HEK293 (cell line): Measurements from ENCODE around the gene SLFNL1.

Experiments used
- CTCF ChIA-PET: fragments of 350-600 bp; formaldehyde crosslinking; extraction: SDS; loops from one replicate; lab custom pipeline; 2021; ENCODE audit warnings: antibody characterized with exemption; lab: Yijun Ruan, JAX
- POLR2A ChIA-PET: fragments of 300-600 bp; formaldehyde crosslinking; extraction: SDS; loops from one replicate; lab custom pipeline; 2020; ENCODE audit warnings: antibody characterized with exemption, inconsistent platforms; lab: Yijun Ruan, JAX
- H3K27ac ChIP-seq: fragments of 200-500 bp; sonication (Bioruptor generic); 2 replicates; pipeline ENCODE4 v1.5.1; 2014; ENCODE audit warnings: low read depth, low read length, control low read depth, inconsistent platforms; ENCODE audit errors: extremely low read depth
- H3K36me3 ChIP-seq, 2 experiments: fragments of 200-500 bp in 1 of 2; sonication (Bioruptor generic) in 1 of 2; 1 replicate in 1 of 2; 2 replicates in 1 of 2; pipeline ENCODE4 v1.5.1; 2014 to 2017; ENCODE audit warnings: inconsistent platforms in 2 of 2, low read length in 2 of 2; ENCODE audit not compliant: control insufficient read depth in 2 of 2, insufficient read depth in 1 of 2
- H3K4me1 ChIP-seq: fragments of 200-500 bp; sonication (Bioruptor generic); 2 replicates; pipeline ENCODE4 v1.5.1; 2014; ENCODE audit warnings: mild to moderate bottlenecking, low read length, inconsistent platforms; ENCODE audit not compliant: control insufficient read depth, insufficient read depth
- H3K4me3 ChIP-seq: 2 replicates; pipeline ENCODE4 v1.5.1; 2011; ENCODE audit warnings: low read depth, mild to moderate bottlenecking, control low read depth, low read length, moderate library complexity
- H3K9me3 ChIP-seq: fragments of 200-500 bp; sonication (Bioruptor generic); 2 replicates; pipeline ENCODE4 v1.5.1; 2014; ENCODE audit warnings: low read depth, low read length, inconsistent platforms; ENCODE audit not compliant: control insufficient read depth, insufficient read depth
- ATF2 ChIP-seq: fragments of 450-650 bp; formaldehyde crosslinking; IDR thresholded peaks from 2 replicates; pipeline ENCODE4 v1.5.1; 2016; ENCODE audit warnings: missing biosample characterization, missing genetic modification characterization, low read depth
- EGR2 ChIP-seq: fragments of 450-650 bp; formaldehyde crosslinking; IDR thresholded peaks from 2 replicates; pipeline ENCODE4 v1.5.1; 2016; ENCODE audit warnings: low read depth, missing biosample characterization, missing genetic modification characterization
- HOXC10 ChIP-seq: sonication (generic); formaldehyde crosslinking; IDR thresholded peaks from 2 replicates; pipeline ENCODE4 v1.8.1; 2023; ENCODE audit warnings: mild to moderate bottlenecking, missing genetic modification reagents
- INSM2 ChIP-seq: fragments of 450-650 bp; formaldehyde crosslinking; IDR thresholded peaks from 2 replicates; pipeline ENCODE4 v1.5.1; 2016; ENCODE audit warnings: missing biosample characterization, missing genetic modification characterization
- KLF7 ChIP-seq: fragments of 450-650 bp; formaldehyde crosslinking; IDR thresholded peaks from 2 replicates; pipeline ENCODE4 v1.5.1; 2016; ENCODE audit warnings: missing biosample characterization, missing genetic modification characterization, borderline replicate concordance
- PRDM1 ChIP-seq: fragments of 450-650 bp; formaldehyde crosslinking; IDR thresholded peaks from 2 replicates; pipeline ENCODE4; 2016; ENCODE audit warnings: missing biosample characterization, missing genetic modification characterization
- REPIN1 ChIP-seq: fragments of 450-650 bp; formaldehyde crosslinking; IDR thresholded peaks from 2 replicates; pipeline ENCODE4 v1.5.1; 2017; ENCODE audit warnings: missing biosample characterization, missing genetic modification characterization, low read depth
- ZNF19 ChIP-seq: fragments of 450-650 bp; formaldehyde crosslinking; IDR thresholded peaks from 2 replicates; pipeline ENCODE4; 2016; ENCODE audit warnings: missing biosample characterization, missing genetic modification characterization, low read depth
- ZNF223 ChIP-seq: fragments of 450-650 bp; formaldehyde crosslinking; IDR thresholded peaks from 2 replicates; pipeline ENCODE4 v1.5.1; 2016; ENCODE audit warnings: missing biosample characterization, missing genetic modification characterization
- ZNF37A ChIP-seq: fragments of 450-650 bp; IDR thresholded peaks from 2 replicates; pipeline ENCODE4 v1.5.1; 2018; ENCODE audit warnings: missing biosample characterization, missing genetic modification characterization
- ZNF398 ChIP-seq: fragments of 450-650 bp; formaldehyde crosslinking; IDR thresholded peaks from 2 replicates; pipeline ENCODE4 v1.5.1; 2017; ENCODE audit warnings: missing biosample characterization, missing genetic modification characterization
- ZNF580 ChIP-seq: fragments of 450-650 bp; formaldehyde crosslinking; IDR thresholded peaks from 2 replicates; pipeline ENCODE4 v1.5.1; 2016; ENCODE audit warnings: missing biosample characterization, missing genetic modification characterization
- ZNF639 ChIP-seq: fragments of 450-650 bp; formaldehyde crosslinking; IDR thresholded peaks from 2 replicates; pipeline ENCODE4 v1.5.1; 2016; ENCODE audit warnings: missing biosample characterization, missing genetic modification characterization
- ZNF664 ChIP-seq: fragments of 450-650 bp; formaldehyde crosslinking; IDR thresholded peaks from 2 replicates; pipeline ENCODE4 v1.5.1; 2016; ENCODE audit warnings: missing biosample characterization, missing genetic modification characterization
- ZSCAN18 ChIP-seq: fragments of 450-650 bp; formaldehyde crosslinking; IDR thresholded peaks from 2 replicates; pipeline ENCODE4 v1.5.1; 2016; ENCODE audit warnings: missing biosample characterization, missing genetic modification characterization
- ZSCAN23 ChIP-seq: fragments of 450-650 bp; formaldehyde crosslinking; IDR thresholded peaks from 2 replicates; pipeline ENCODE4 v1.5.1; 2016; ENCODE audit warnings: missing biosample characterization, missing genetic modification characterization
- ZXDB ChIP-seq: fragments of 450-650 bp; formaldehyde crosslinking; IDR thresholded peaks from 2 replicates; pipeline ENCODE4 v1.5.1; 2016; ENCODE audit warnings: missing biosample characterization, missing genetic modification characterization

The SLFNL1 gene

GRCh38 chr1:41024953-41025352, 3.4 kb upstream of the SLFNL1 start:
- H3K4me3 ChIP-seq = no peak overlapping the region
- H3K27ac ChIP-seq = no peak overlapping the region
- no peaks in the 10 kb centered on the region for H3K9me3 ChIP-seq
- TF ChIP-seq PRDM1 (tag by site-specific recombination) (no peak), INSM2 (tag by site-specific recombination) (no peak), ZNF664 (tag by site-specific recombination) (no peak), ZXDB (tag by site-specific recombination) (no peak), ZNF398 (tag by site-specific recombination) (no peak), ZNF639 (tag by site-specific recombination) (no peak), ZSCAN18 (tag by site-specific recombination) (no peak), ZNF19 (no peak), HOXC10 (no peak), ZNF37A (tag by site-specific recombination) (no peak), ZNF580 (tag by site-specific recombination) (no peak), KLF7 (tag by site-specific recombination) (no peak), ZSCAN23 (tag by site-specific recombination) (no peak), ZNF223 (tag by site-specific recombination) (no peak), REPIN1 (tag by site-specific recombination) (no peak), ATF2 (tag by site-specific recombination) (no peak), EGR2 (tag by site-specific recombination) (no peak)
- no peaks in the 10 kb centered on the region for H3K4me1 ChIP-seq
- CTCF ChIA-PET = interaction anchor here (0.7 to 1.1 kb wide), 2 partner anchors 10 to 252 kb away, joined by 3 read pairs; no protein-coding TSS in a partner anchor
- H3K36me3 ChIP-seq = peaks cover 2 to 66% of the 10 kb centered on the region in 2 experiments; a peak in 2 of 3 replicates
- POLR2A ChIA-PET = no interaction called here
